ENCODE results near the gene RADIL.

RADIL gene

GRCh38 chr7:4825081-4825480 is 58.4 kb downstream of the RADIL start:
- DNase-seq, result no peak

DNA sequence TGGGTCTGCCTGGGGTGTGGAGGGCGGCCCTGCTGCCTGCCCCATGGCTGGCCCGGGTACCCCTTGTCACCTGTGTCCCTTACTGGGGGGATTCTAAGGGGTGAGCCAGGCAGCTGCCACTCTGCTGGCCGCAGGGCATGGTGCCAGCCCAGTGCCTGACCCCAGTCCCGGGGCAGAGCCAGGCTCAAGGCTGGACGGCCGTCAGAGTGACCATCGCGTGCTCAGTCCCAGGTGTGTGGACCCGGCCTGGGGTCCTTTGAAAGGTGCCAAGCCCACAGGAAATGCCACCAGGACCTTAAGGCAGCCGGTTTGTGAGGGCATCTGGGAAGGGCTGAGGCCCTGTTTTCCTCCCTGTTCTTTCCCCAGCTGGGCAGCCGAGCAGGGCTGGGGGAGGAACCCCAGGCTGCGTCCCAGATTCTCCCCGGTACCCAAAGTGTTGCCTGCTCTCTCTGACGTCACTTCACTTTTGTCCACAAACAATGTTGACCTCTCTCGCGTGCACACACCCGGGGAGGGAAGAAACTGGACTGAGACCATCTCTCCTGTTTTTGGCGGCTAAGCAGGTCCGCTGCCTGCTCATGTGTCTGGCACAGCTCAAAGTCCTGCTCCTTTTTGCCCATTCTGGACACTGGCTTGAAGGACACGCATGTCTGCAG is 59.3 kb downstream of the RADIL start:
- DNase-seq, result no peak

- DNase-seq, result no peak
Observed at GRCh38 chr7:4823441-4824119, 59.9 kb downstream of the RADIL start.

DNA sequence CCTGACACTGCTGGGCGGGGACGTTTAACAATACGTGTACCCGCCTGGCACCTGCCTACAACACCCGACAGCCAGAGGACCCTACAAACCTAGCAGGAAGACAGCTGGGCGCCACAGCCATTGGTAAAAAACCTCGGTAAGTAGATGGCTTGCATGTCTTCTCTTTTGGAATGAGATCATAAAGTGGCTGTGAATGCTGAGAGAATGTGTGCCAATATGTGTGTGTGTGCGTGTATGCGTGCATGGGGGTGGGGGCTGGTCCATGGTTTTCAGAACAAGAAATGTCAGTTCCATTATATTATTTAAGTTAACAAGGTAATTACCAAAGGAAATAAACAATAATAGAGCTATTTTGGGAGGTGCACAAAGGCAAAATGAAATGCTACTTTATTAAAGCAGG is 60.8 kb downstream of the RADIL start:
- DNase-seq, result no peak

DNA sequence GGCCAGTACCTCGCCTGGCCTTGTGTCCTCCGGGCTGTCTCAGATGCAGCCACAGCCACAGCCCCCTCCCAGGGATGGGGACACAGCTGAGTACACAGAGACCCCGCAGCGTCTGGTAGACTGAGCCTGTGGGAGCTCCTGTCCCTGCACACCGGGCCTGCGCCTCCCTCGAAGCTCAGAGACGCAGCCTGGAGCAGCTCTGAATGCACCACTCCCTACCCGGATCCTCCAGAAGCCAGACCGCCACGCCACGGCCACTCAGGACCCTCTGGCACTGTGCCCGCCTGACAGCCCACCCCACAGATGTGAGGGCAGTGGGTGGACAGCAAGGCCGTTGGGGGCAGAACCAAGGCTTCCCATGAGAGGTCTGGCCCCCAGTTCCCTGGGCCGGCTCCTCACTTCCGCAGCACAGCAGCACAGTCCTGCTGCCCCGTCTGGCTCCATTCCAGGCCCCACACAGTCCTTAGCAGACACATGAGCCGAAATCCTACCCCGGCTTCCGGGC is 62.5 kb downstream of the RADIL start:
- DNase-seq, result no peak

DNA sequence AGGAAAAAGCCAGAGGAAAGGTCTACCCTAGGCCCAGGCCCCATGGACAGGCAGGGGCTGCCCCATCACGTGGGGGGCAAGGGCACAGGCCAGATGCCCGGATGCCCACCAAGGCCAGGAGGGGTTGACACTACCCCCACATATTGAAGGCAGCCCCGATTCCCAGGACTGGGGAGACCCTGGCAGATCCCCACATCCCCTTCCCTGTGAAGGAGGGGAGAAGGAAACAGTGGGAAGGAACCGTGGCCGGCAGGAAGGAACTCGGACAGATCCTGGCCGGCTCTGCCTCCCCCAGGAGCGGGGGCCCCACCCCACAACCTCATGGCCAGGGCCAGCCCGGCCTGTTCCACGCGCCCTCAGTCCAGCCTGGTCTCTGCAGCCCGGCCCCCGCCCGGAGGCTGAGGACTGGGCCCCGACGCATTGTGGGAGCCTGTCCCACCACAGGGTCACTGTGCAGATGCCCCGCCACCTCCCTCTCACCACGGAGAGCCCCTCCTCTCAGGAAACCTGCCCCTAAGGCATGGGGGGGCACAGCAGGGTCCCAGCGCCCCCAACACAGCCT is 63.0 kb downstream of the RADIL start:
- no peak for DNase-seq

- no peak for DNase-seq
Observed at GRCh38 chr7:4819560-4820404, 63.7 kb downstream of the RADIL start.

DNA sequence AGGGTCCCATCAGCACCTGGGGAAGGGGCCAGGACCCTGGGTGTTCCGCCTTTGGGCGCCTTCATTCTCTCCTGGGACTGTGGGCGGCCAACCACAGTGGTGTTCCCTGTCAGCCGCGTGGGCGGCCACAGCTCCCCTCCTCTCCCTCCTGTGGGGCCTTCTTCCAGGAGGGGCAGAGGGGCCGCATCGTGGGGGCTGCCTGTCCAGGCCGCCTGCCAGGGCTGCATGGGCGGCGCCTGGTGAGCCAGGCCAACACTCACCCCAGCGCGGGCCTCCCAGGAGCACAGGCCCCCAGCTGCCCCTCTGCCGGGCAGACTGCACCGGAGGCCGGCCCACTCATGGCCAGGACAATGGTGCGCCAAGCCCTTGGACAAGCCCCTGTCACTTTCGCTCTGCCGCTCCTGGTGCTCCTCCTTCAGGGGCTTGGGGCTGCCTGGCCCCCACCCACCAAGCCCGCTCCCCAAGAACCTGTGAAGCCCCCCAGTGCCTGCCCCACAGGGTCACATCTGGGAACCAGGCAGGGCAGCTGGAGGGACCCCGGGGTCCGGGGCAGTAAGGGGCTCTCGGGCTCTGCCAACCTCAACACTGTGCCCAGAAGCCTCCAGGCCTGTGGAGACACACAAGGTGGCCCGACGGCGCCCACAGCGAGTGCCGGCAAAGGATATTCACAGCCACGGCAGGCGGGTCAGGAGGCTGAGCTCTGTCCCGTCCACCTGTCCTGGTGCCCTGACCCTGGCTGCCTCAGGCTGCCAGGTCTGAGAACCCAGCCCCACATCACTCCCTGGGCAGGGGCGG is 65.3 kb downstream of the RADIL start:
- DNase-seq, result no peak

GRCh38 chr7:4817178-4817901 is 66.2 kb downstream of the RADIL start:
- DNase-seq, result no peak

GRCh38 chr7:4816419-4817080 is 67.0 kb downstream of the RADIL start:
- no peak for DNase-seq

DNA sequence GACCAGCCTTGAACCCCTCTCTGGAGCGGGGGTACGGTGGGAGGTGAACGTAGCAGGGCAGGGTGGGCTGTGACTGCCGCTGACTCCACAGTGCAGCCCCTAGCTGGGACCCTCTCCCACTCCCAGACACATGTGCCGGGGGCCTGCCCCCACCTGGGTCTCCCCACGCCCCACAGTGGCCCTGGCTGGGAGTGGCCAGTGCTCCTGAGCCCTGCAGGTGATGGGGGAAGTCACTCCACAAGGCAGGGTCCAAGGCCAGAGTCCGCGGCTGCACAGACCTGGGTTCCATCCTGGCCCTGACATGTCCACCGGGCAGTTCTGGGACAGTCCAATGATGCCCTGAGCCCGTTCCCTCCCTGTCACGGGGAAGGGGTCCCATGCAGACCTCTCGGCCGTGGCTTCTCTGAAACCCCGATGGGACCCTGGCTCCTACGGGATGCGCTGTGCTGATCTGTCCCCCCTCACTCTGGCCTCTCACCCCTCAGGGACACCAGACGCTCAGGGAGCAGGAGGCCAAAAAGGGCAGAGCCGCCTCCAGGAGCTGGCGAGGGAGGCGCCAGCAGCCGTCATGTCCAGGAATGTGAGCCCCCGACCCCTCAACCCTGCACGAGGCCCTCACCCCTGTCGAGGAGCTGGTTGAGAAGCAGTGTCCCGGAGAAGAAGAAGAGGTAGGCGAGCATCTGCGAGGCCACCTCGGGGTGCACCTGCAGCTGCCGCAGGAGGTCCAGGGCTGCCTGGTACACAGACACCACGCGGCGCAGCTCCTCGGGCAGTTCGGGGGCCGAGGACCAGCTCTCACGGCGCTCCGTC is 67.7 kb downstream of the RADIL start:
- DNase-seq, result no peak

DNA sequence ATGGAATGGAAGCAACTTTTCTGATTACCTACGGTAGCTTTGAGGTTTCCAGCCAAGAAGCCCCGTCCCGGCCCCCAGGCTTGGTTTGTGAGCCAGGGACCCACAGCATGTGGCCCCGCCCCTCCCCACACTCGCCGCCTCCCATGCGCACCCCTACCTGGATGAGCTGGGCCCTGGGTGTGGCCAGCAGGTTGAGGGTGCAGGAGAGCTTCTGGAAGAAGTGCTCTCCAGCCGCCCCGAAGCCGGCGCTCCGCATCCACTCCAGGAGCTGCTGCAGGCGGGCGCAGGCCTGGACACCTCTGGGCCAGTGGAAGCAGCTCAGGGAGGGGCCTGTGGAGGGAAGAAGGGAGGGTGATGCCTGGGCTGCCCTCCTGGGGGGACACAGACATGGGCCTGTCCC is 68.4 kb downstream of the RADIL start:
- no peak for DNase-seq

DNA sequence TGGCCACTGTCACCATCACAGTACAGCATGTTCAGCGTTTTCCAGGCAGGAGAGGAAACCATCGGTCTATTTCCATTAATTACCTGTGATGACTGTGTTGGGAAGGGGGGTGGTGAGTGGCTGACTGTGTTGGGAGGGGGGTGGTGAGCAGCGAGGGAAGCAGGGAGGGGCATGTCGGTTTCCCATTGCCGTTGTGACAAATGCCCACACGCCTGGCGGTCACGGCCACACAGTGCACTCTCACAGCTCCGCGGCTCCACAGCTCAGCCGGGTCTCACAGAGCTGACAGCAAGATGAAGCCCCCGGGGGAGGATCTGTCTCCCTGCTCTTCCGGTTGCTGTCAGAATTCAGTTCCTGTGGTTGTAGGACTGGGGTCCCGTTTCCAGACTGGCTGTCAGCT is 69.1 kb downstream of the RADIL start:
- no peak for DNase-seq

DNA sequence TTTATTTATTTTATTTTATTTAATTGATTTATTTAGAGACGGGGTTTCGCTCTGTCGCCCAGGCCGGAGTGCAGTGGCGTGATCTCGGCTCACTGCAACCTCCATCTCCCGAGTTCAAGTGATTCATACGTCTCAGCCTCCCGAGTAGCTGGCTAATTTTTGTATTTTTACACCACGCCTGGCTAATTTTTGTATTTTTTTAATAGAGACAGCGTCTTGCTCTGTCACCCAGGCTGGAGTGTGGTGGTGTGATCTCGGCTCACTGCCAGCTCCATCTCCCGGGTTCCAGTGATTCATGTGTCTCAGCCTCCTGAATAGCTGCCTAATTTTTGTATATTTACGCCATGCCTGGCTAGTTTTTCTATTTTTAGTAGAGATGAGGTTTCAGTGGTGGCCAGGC is 73.8 kb downstream of the RADIL start:
- DNase-seq, result no peak

- DNase-seq, result no peak
Observed at GRCh38 chr7:4809091-4809591, 74.4 kb downstream of the RADIL start.

- DNase-seq, result no peak
Observed at GRCh38 chr7:4808565-4808964, 75.0 kb downstream of the RADIL start.

- DNase-seq, result no peak
Observed at GRCh38 chr7:4808026-4808425, 75.5 kb downstream of the RADIL start.

DNA sequence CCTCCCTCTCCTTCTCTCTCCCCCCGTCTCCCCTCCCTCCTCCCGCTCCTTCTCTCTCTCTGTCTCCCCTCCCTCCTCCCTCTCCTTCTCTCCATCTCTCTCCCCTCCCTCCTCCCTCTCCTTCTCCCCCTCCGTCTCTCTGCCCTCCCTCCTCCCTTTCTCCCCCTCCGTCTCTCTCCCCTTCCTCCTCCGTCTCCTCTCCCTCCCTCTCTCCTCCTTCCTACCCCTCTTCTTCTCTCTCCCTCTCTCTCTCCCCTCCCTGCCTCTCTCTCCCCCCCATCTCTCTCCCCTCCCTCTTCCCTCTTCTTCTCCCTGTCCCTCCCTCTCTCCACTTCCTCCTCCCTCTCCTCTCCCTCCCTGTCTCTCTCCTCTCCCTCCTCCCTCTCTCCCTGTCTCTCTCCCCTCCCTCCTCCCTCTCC is 75.9 kb downstream of the RADIL start:
- DNase-seq, result no peak

DNA sequence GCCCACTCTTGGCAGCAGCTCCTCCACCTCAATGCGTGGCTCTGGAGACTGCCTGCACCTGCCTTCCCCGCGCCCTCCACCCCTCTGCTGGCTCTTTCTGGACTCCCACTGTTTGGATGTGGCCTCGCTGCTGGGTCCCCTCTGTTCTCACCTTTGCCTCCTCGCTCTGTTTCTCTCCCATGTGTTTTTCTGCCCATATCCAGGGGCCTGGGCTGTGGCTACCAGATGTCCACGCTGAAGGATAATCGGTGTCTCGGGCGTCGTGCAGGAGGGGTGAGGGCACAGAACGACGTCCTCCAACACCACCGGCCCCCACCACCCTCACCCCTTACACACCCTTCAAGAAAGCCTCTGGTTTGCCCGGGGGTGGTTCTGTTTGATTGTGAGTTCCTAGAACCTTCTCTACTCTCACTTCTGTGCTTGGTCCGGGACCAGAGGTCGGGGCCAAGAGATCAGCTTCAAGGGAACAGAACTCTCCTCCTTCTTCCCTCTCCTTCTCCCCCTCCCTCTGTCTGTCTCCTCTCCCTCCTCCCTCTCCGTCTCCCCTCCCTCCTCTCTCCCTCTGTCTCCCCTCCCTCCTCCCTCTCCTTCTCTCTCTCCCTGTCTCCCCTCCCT is 76.4 kb downstream of the RADIL start:
- no peak for DNase-seq

DNA sequence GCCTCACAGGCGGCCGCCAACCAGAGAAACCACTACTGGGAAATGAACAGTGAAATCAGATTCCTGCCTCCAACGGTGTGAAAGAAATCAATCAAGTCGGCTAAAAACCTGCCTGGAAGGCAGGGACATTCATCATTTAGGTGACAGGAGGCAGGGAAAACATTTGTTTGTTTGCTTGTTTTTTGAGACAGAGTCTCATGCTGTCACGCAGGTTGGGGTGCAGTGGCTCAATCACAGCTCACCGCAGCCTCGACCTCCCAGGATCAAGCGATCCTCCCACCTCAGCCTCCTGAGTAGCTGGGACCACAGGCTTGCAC is 77.6 kb downstream of the RADIL start:
- no peak for DNase-seq

Data from HCEC 1CT (cell line).